Measurements from ENCODE around the gene DNAL1. TPM values are rescaled to one million over a fixed set of nuclear protein-coding genes. Genes with fewer than 3 reads are reported as not detected.
A peak's percentile ranks its signal among the peaks of the same experiment; 100 is the strongest.

Gene DNAL1
- total and polyA plus RNA-seq, 2 of the 4 experiments (the other 2 are of a cell fraction) = 4.5 to 5.4 TPM

GRCh38 chr14:73736842-73737241, 92.1 kb downstream of the DNAL1 start:
- dilution Hi-C loops (cut with HindIII; ENCODE audit: low sequenced_read_pairs, unreplicated experiment) = no loop called here
- no peak overlapping the region for H3K9ac ChIP-seq (ENCODE audit: low read depth, low read length)
- peak overlapping the region; percentile 72 for H2AK9ac ChIP-seq (replicated peaks; ENCODE audit: low read depth, low read length, poor library complexity)
- H4K5ac ChIP-seq (ENCODE audit: low read depth, low read length) = no peak overlapping the region
- peaks cover 12% of the 10 kb centered on the region for H3K9me1 ChIP-seq (ENCODE audit: insufficient read depth, low read length)
- no peak overlapping the region for H2BK120ac ChIP-seq (ENCODE audit: low read depth, low read length)
- no peak overlapping the region for H2AK5ac ChIP-seq (ENCODE audit: low read depth, low read length)
- in situ Hi-C loops (cut with MboI; ENCODE audit: low sequenced_read_pairs) = no loop called here
- H3K14ac ChIP-seq (replicated peaks; ENCODE audit: low read depth, low read length) = no peak overlapping the region
- H4K8ac ChIP-seq (ENCODE audit: low read depth in 2 of 2, low read length in 2 of 2) = no peak overlapping the region
- H2AFZ ChIP-seq (replicated peaks; ENCODE audit: low read length, poor library complexity) = no peak overlapping the region
- H2BK15ac ChIP-seq (ENCODE audit: low read depth, low read length) = no peak overlapping the region
- peaks cover 15% of the 10 kb centered on the region for H3K4me1 ChIP-seq (ENCODE audit: control insufficient read depth, insufficient read depth, low read length)
- CTCF ChIA-PET = no interaction called here
- no peak overlapping the region for H2BK5ac ChIP-seq (ENCODE audit: low read depth, low read length, poor library complexity, severe bottlenecking)
- H3K56ac ChIP-seq (ENCODE audit: extremely low read depth, insufficient read depth, low read length) = no peak overlapping the region
- no peak overlapping the region for H3K27ac ChIP-seq (ENCODE audit: insufficient read depth, low read length)
- WGBS, 2 experiments (ENCODE audit: extremely low coverage in 2 of 2, insufficient read length in 1 of 2) = no CpG with 5 or more reads among the region's 13 CpGs
- no peak overlapping the region for H4K91ac ChIP-seq (ENCODE audit: insufficient read depth, low read depth, low read length)
- H3K4me3 ChIP-seq (ENCODE audit: insufficient read depth, low read depth, low read length) = no peak overlapping the region
- ATAC-seq (ENCODE audit: low read depth) (no peak), DNase-seq (no peak)
- no peaks in the 10 kb centered on the region for H3K9me3 ChIP-seq (ENCODE audit: control insufficient read depth, insufficient read depth, low read length)
- intact Hi-C loops (cut with micrococcal nuclease) = no loop called here
- POLR2A ChIA-PET (ENCODE audit: unreplicated experiment) = no interaction called here
- H3K27me3 ChIP-seq (ENCODE audit: control insufficient read depth, insufficient read depth, low read length) = no peaks in the 10 kb centered on the region
- no peak overlapping the region for H3K4ac ChIP-seq (ENCODE audit: low read depth, low read length)
- no peak overlapping the region for H2BK20ac ChIP-seq (ENCODE audit: low read depth, low read length)
- H3K18ac ChIP-seq (ENCODE audit: low read depth, low read length) = no peak overlapping the region
- H3K79me1 ChIP-seq (ENCODE audit: low read depth in 1 of 2, low read length in 2 of 2) = peaks cover 11 to 73% of the 10 kb centered on the region in 2 experiments
- H3K36me3 ChIP-seq (ENCODE audit: control insufficient read depth, insufficient read depth, low read length) = peaks cover 34% of the 10 kb centered on the region
- no peak overlapping the region for H3K23ac ChIP-seq (ENCODE audit: low read depth, low read length)
- TF ChIP-seq POLR2A (IDR thresholded peaks at IDR 0.05; ENCODE audit: low read depth, low read length) (no peak), MAZ (IDR thresholded peaks at IDR 0.05; ENCODE audit: borderline replicate concordance, low read depth, low read length) (no peak), RCOR1 (IDR thresholded peaks at IDR 0.05; ENCODE audit: insufficient replicate concordance, low read length) (no peak), SMC3 (IDR thresholded peaks at IDR 0.05; ENCODE audit: low read depth, low read length) (no peak), CTCF (conservative IDR thresholded peaks at IDR 0.05; ENCODE audit: low read depth, low read length) (no peak), RFX5 (IDR thresholded peaks at IDR 0.05; ENCODE audit: low read depth, low read length) (no peak), MAFK (IDR thresholded peaks at IDR 0.05; ENCODE audit: low read depth, low read length) (no peak), MXI1 (IDR thresholded peaks at IDR 0.05; ENCODE audit: borderline replicate concordance, low read depth, low read length) (no peak), FOS (IDR thresholded peaks at IDR 0.05; ENCODE audit: low read depth, low read length) (no peak), USF2 (IDR thresholded peaks at IDR 0.05; ENCODE audit: low read depth, low read length) (no peak), NFE2L2 (IDR thresholded peaks at IDR 0.05; ENCODE audit: low read depth, low read length) (no peak), CHD1 (IDR thresholded peaks at IDR 0.05; ENCODE audit: low read depth, low read length) (no peak), CEBPB (IDR thresholded peaks at IDR 0.05; ENCODE audit: low read depth, low read length) (no peak), BHLHE40 (IDR thresholded peaks at IDR 0.05; ENCODE audit: low read depth, low read length) (no peak)
- TF ChIP-seq, protein P1, sequence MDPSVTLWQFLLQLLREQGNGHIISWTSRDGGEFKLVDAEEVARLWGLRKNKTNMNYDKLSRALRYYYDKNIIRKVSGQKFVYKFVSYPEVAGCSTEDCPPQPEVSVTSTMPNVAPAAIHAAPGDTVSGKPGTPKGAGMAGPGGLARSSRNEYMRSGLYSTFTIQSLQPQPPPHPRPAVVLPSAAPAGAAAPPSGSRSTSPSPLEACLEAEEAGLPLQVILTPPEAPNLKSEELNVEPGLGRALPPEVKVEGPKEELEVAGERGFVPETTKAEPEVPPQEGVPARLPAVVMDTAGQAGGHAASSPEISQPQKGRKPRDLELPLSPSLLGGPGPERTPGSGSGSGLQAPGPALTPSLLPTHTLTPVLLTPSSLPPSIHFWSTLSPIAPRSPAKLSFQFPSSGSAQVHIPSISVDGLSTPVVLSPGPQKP (IDR thresholded peaks at IDR 0.05; ENCODE audit: borderline replicate concordance, low read depth, low read length) = no peak
- H4K20me1 ChIP-seq (ENCODE audit: insufficient read depth, low read length) = peaks cover 50% of the 10 kb centered on the region
- BruUV-seq (replicated peaks) = no TSS peak
- H3K4me2 ChIP-seq (ENCODE audit: low read depth, low read length) = no peak overlapping the region

All from IMR-90 (cell line).